Urothelium cell line (cell line): ENCODE measurements around the gene KIF12.

ENCODE experiments used
- DNase-seq: peaks from one replicate; pipeline ENCODE4 v3.0.0; 2011; ENCODE audit warnings: low spot score, mixed read lengths
- FAIRE-seq: peaks from 2 replicates; lab custom pipeline; 2011; peaks lifted over from hg19 to GRCh38; lab: Jason Lieb, UNC

KIF12 gene

GRCh38 chr9:114070188-114071103 lies 28.6 kb downstream of the KIF12 start:
- FAIRE-seq (no peak), DNase-seq (no peak)

GRCh38 chr9:114069476-114070187 lies 29.5 kb downstream of the KIF12 start:
- DNase-seq (no peak), FAIRE-seq (peak; percentile 23)

- DNase-seq (no peak), FAIRE-seq (no peak)
Observed at GRCh38 chr9:114065304-114065703, 33.8 kb downstream of the KIF12 start.

- no peak for FAIRE-seq
Observed at GRCh38 chr9:114061830-114062474, 37.1 kb downstream of the KIF12 start.

GRCh38 chr9:114061292-114061691 lies 37.8 kb downstream of the KIF12 start:
- DNase-seq (no peak), FAIRE-seq (no peak)

More at GRCh38 chr9:114061830-114062474, 37.1 kb downstream of the KIF12 start:
- DNase-seq = no peak

GRCh38 chr9:114060711-114061110 lies 38.4 kb downstream of the KIF12 start:
- FAIRE-seq = no peak
- no peak for DNase-seq

- FAIRE-seq = no peak
- DNase-seq = no peak
Observed at GRCh38 chr9:114060070-114060469, 39.0 kb downstream of the KIF12 start.

- FAIRE-seq (no peak), DNase-seq (no peak)
Observed at GRCh38 chr9:114059047-114059803, 39.9 kb downstream of the KIF12 start.

- DNase-seq = no peak
- no peak for FAIRE-seq
Observed at GRCh38 chr9:114058688-114059046, 40.4 kb downstream of the KIF12 start.

- no peak for FAIRE-seq
Observed at GRCh38 chr9:114057161-114057885, 41.8 kb downstream of the KIF12 start.

GRCh38 chr9:114056527-114056926 lies 42.6 kb downstream of the KIF12 start:
- FAIRE-seq (no peak), DNase-seq (no peak)

More at GRCh38 chr9:114057161-114057885, 41.8 kb downstream of the KIF12 start:
- no peak for DNase-seq

GRCh38 chr9:114055894-114056293 lies 43.2 kb downstream of the KIF12 start:
- DNase-seq (no peak), FAIRE-seq (no peak)

GRCh38 chr9:114055061-114055460 lies 44.0 kb downstream of the KIF12 start:
- no peak for DNase-seq
- FAIRE-seq = no peak

GRCh38 chr9:114054191-114054690 lies 44.9 kb downstream of the KIF12 start:
- DNase-seq = no peak
- FAIRE-seq = no peak

- FAIRE-seq (no peak), DNase-seq (no peak)
Observed at GRCh38 chr9:114053246-114054005, 45.7 kb downstream of the KIF12 start.

GRCh38 chr9:114051706-114052105 lies 47.4 kb downstream of the KIF12 start:
- FAIRE-seq (no peak), DNase-seq (no peak)

- DNase-seq = no peak
- no peak for FAIRE-seq
Observed at GRCh38 chr9:114051281-114051680, 47.8 kb downstream of the KIF12 start.

- FAIRE-seq = no peak
Observed at GRCh38 chr9:114050646-114051045, 48.4 kb downstream of the KIF12 start.

GRCh38 chr9:114050226-114050568 lies 48.9 kb downstream of the KIF12 start:
- DNase-seq = no peak
- FAIRE-seq = no peak

More at GRCh38 chr9:114050646-114051045, 48.4 kb downstream of the KIF12 start:
- DNase-seq = no peak
